GM23338 (cell line): ENCODE measurements around the gene LRP1B.

Experiments
- CREB1 ChIP-seq: fragments of 250-450 bp; sonication (Bioruptor Pico); IDR thresholded peaks from 2 replicates; pipeline ENCODE4 v1.5.0; 2020; ENCODE audit warnings: low read depth, mild to moderate bottlenecking, moderate library complexity
- CTCF ChIP-seq, 2 experiments: fragments of 200-600 bp in 1 of 2; sonication (generic) in 1 of 2; conservative IDR thresholded peaks; 2 replicates each; pipeline versions ENCODE4 v1.5.1 to v1.6.1; 2016 to 2017; ENCODE audit warnings: antibody characterized with exemption in 2 of 2, low read depth in 2 of 2, mild to moderate bottlenecking in 2 of 2, moderate library complexity in 1 of 2
- EZH2 ChIP-seq: fragments of 200-600 bp; sonication (generic); IDR thresholded peaks from one replicate; pipeline ENCODE4 v1.8.0; 2017; ENCODE audit warnings: antibody characterized with exemption, mild to moderate bottlenecking, low read depth; ENCODE audit not compliant: unreplicated experiment
- EZH2phosphoT487 ChIP-seq: fragments of 200-600 bp; sonication (generic); IDR thresholded peaks from one replicate; pipeline ENCODE4 v1.8.1; 2018; ENCODE audit warnings: antibody characterized with exemption; ENCODE audit not compliant: unreplicated experiment
- JUNB ChIP-seq: IDR thresholded peaks from one replicate; pipeline ENCODE4 v1.6.1; 2016; ENCODE audit warnings: antibody characterized with exemption; ENCODE audit not compliant: unreplicated experiment
- NANOG ChIP-seq: IDR thresholded peaks from 2 replicates; pipeline ENCODE4 v1.6.1; 2016; ENCODE audit warnings: antibody characterized with exemption, borderline replicate concordance
- POLR2AphosphoS5 ChIP-seq: IDR thresholded peaks from 2 replicates; pipeline ENCODE4 v1.6.1; 2016; ENCODE audit warnings: antibody characterized with exemption, low read depth
- STAT1 ChIP-seq: IDR thresholded peaks from one replicate; pipeline ENCODE4 v1.6.1; 2016; ENCODE audit warnings: antibody characterized with exemption; ENCODE audit not compliant: unreplicated experiment
- ZNF331 ChIP-seq: fragments of 250-450 bp; sonication (Bioruptor Pico); IDR thresholded peaks from 2 replicates; pipeline ENCODE4 v1.5.0; 2020; ENCODE audit warnings: low read depth, mild to moderate bottlenecking, moderate library complexity
- ZNF462 ChIP-seq: fragments of 250-450 bp; sonication (Bioruptor Pico); IDR thresholded peaks from 2 replicates; pipeline ENCODE4 v1.5.0; 2020; ENCODE audit warnings: mild to moderate bottlenecking, moderate library complexity
- TF ChIP-seq, protein P1 (sequence below): IDR thresholded peaks from one replicate; pipeline ENCODE4 v1.6.1; 2018; ENCODE audit warnings: antibody characterized with exemption; ENCODE audit not compliant: unreplicated experiment
- TF ChIP-seq, protein P2 (sequence below): IDR thresholded peaks from 2 replicates; pipeline ENCODE4 v1.6.1; 2016; ENCODE audit warnings: antibody characterized with exemption

- no peak for TF ChIP-seq POLR2AphosphoS5
- no peak for TF ChIP-seq CTCF (conservative IDR thresholded peaks at IDR 0.05; ENCODE audit: low read depth in 2 of 2)
- TF ChIP-seq, protein P1, sequence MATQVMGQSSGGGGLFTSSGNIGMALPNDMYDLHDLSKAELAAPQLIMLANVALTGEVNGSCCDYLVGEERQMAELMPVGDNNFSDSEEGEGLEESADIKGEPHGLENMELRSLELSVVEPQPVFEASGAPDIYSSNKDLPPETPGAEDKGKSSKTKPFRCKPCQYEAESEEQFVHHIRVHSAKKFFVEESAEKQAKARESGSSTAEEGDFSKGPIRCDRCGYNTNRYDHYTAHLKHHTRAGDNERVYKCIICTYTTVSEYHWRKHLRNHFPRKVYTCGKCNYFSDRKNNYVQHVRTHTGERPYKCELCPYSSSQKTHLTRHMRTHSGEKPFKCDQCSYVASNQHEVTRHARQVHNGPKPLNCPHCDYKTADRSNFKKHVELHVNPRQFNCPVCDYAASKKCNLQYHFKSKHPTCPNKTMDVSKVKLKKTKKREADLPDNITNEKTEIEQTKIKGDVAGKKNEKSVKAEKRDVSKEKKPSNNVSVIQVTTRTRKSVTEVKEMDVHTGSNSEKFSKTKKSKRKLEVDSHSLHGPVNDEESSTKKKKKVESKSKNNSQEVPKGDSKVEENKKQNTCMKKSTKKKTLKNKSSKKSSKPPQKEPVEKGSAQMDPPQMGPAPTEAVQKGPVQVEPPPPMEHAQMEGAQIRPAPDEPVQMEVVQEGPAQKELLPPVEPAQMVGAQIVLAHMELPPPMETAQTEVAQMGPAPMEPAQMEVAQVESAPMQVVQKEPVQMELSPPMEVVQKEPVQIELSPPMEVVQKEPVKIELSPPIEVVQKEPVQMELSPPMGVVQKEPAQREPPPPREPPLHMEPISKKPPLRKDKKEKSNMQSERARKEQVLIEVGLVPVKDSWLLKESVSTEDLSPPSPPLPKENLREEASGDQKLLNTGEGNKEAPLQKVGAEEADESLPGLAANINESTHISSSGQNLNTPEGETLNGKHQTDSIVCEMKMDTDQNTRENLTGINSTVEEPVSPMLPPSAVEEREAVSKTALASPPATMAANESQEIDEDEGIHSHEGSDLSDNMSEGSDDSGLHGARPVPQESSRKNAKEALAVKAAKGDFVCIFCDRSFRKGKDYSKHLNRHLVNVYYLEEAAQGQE = no peak
- no peak for TF ChIP-seq EZH2
- no peak for TF ChIP-seq CREB1
- TF ChIP-seq EZH2phosphoT487 = no peak
- no peak for TF ChIP-seq ZNF331 (CRISPR knock-in tag)
- TF ChIP-seq STAT1 = no peak
- TF ChIP-seq JUNB = no peak
- TF ChIP-seq, protein P2, sequence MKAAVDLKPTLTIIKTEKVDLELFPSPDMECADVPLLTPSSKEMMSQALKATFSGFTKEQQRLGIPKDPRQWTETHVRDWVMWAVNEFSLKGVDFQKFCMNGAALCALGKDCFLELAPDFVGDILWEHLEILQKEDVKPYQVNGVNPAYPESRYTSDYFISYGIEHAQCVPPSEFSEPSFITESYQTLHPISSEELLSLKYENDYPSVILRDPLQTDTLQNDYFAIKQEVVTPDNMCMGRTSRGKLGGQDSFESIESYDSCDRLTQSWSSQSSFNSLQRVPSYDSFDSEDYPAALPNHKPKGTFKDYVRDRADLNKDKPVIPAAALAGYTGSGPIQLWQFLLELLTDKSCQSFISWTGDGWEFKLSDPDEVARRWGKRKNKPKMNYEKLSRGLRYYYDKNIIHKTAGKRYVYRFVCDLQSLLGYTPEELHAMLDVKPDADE = no peak
- TF ChIP-seq NANOG = no peak
- TF ChIP-seq ZNF462 (CRISPR knock-in tag) = no peak
These were observed 423.3 kb downstream of the LRP1B start for GRCh38 chr2:141707486-141707885.
